ENCODE data around the gene ADAM12. TPM values are rescaled to one million over a fixed set of nuclear protein-coding genes. Genes with fewer than 3 reads are reported as not detected.

Gene ADAM12
- total RNA-seq, 2 donors from 2014 or later = 0.27 to 2.2 TPM

- Histone ChIP-seq H3K4me3 (no peak overlapping the region), H3K27ac (no peak overlapping the region), H3K36me3 (no peaks in the 10 kb centered on the region), H3K9me3 (no peaks in the 10 kb centered on the region), H3K4me1 (ENCODE audit: control insufficient read depth in 1 of 2, low read depth in 2 of 2) (no peaks in the 10 kb centered on the region), H3K27me3 (replicated peaks; ENCODE audit: insufficient read depth) (no peaks in the 10 kb centered on the region)
- DNase-seq (ENCODE audit: low spot score) = no peak
- no peak for TF ChIP-seq CTCF (IDR thresholded peaks at IDR 0.05)
- no peak for ATAC-seq (ENCODE audit: insufficient number of reproducible peaks, low FRiP score, low read depth)
Observed at GRCh38 chr10:126417220-126417825, 29.0 kb upstream of the ADAM12 start.

- no peak for TF ChIP-seq CTCF (IDR thresholded peaks at IDR 0.05)
- ATAC-seq (ENCODE audit: insufficient number of reproducible peaks, low FRiP score, low read depth) = no peak
Observed at GRCh38 chr10:126409821-126410220, 21.5 kb upstream of the ADAM12 start.

GRCh38 chr10:126408953-126409641, 20.8 kb upstream of the ADAM12 start:
- DNase-seq (ENCODE audit: low spot score) = no peak
- Histone ChIP-seq H3K27ac (no peak overlapping the region), H3K4me3 (no peak overlapping the region), H3K36me3 (no peaks in the 10 kb centered on the region), H3K27me3 (replicated peaks; ENCODE audit: insufficient read depth) (no peaks in the 10 kb centered on the region), H3K4me1 (ENCODE audit: control insufficient read depth in 1 of 2, low read depth in 2 of 2) (peaks cover 0 to 11% of the 10 kb centered on the region in 2 donors), H3K9me3 (no peaks in the 10 kb centered on the region)
- no peak for TF ChIP-seq CTCF (IDR thresholded peaks at IDR 0.05)
- ATAC-seq (ENCODE audit: insufficient number of reproducible peaks, low FRiP score, low read depth) = no peak

More at GRCh38 chr10:126409821-126410220, 21.5 kb upstream of the ADAM12 start:
- DNase-seq (ENCODE audit: low spot score) = no peak
- Histone ChIP-seq H3K9me3 (no peaks in the 10 kb centered on the region), H3K36me3 (no peaks in the 10 kb centered on the region), H3K4me1 (ENCODE audit: control insufficient read depth in 1 of 2, low read depth in 2 of 2) (peaks cover 0 to 11% of the 10 kb centered on the region in 2 donors), H3K4me3 (no peak overlapping the region), H3K27me3 (replicated peaks; ENCODE audit: insufficient read depth) (no peaks in the 10 kb centered on the region), H3K27ac (no peak overlapping the region)

GRCh38 chr10:126407831-126408230, 19.6 kb upstream of the ADAM12 start:
- Histone ChIP-seq H3K27me3 (replicated peaks; ENCODE audit: insufficient read depth) (no peaks in the 10 kb centered on the region), H3K9me3 (no peaks in the 10 kb centered on the region), H3K4me3 (no peak overlapping the region), H3K27ac (no peak overlapping the region), H3K36me3 (no peaks in the 10 kb centered on the region), H3K4me1 (ENCODE audit: control insufficient read depth in 1 of 2, low read depth in 2 of 2) (peaks cover 0 to 11% of the 10 kb centered on the region in 2 donors)
- ATAC-seq (ENCODE audit: insufficient number of reproducible peaks, low FRiP score, low read depth) (no peak), DNase-seq (ENCODE audit: low spot score) (no peak)
- TF ChIP-seq CTCF (IDR thresholded peaks at IDR 0.05) = no peak

- DNase-seq (ENCODE audit: low spot score) (no peak), ATAC-seq (ENCODE audit: insufficient number of reproducible peaks, low FRiP score, low read depth) (no peak)
- H3K27me3 ChIP-seq (replicated peaks; ENCODE audit: insufficient read depth) = no peaks in the 10 kb centered on the region
Observed at GRCh38 chr10:126405239-126405775, 17.0 kb upstream of the ADAM12 start.

More at GRCh38 chr10:126405239-126405775, 17.0 kb upstream of the ADAM12 start:
- Histone ChIP-seq H3K9me3 (no peaks in the 10 kb centered on the region), H3K27ac (no peak overlapping the region), H3K36me3 (no peaks in the 10 kb centered on the region), H3K4me3 (no peak overlapping the region), H3K4me1 (ENCODE audit: control insufficient read depth in 1 of 2, low read depth in 2 of 2) (peaks cover 0 to 11% of the 10 kb centered on the region in 2 donors)
- TF ChIP-seq CTCF (IDR thresholded peaks at IDR 0.05) = no peak
